NCI-H524 (cell line): ENCODE results near the gene ASTN2.

ENCODE experiments used
- DNase-seq, 2 experiments: peaks; one replicate each; lab custom pipeline; 2025; lab: John Stamatoyannopoulos, UW

The ASTN2 gene, protein sequence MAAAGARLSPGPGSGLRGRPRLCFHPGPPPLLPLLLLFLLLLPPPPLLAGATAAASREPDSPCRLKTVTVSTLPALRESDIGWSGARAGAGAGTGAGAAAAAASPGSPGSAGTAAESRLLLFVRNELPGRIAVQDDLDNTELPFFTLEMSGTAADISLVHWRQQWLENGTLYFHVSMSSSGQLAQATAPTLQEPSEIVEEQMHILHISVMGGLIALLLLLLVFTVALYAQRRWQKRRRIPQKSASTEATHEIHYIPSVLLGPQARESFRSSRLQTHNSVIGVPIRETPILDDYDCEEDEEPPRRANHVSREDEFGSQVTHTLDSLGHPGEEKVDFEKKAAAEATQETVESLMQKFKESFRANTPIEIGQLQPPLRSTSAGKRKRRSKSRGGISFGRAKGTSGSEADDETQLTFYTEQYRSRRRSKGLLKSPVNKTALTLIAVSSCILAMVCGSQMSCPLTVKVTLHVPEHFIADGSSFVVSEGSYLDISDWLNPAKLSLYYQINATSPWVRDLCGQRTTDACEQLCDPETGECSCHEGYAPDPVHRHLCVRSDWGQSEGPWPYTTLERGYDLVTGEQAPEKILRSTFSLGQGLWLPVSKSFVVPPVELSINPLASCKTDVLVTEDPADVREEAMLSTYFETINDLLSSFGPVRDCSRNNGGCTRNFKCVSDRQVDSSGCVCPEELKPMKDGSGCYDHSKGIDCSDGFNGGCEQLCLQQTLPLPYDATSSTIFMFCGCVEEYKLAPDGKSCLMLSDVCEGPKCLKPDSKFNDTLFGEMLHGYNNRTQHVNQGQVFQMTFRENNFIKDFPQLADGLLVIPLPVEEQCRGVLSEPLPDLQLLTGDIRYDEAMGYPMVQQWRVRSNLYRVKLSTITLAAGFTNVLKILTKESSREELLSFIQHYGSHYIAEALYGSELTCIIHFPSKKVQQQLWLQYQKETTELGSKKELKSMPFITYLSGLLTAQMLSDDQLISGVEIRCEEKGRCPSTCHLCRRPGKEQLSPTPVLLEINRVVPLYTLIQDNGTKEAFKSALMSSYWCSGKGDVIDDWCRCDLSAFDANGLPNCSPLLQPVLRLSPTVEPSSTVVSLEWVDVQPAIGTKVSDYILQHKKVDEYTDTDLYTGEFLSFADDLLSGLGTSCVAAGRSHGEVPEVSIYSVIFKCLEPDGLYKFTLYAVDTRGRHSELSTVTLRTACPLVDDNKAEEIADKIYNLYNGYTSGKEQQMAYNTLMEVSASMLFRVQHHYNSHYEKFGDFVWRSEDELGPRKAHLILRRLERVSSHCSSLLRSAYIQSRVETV (N-terminal part only)

DNA sequence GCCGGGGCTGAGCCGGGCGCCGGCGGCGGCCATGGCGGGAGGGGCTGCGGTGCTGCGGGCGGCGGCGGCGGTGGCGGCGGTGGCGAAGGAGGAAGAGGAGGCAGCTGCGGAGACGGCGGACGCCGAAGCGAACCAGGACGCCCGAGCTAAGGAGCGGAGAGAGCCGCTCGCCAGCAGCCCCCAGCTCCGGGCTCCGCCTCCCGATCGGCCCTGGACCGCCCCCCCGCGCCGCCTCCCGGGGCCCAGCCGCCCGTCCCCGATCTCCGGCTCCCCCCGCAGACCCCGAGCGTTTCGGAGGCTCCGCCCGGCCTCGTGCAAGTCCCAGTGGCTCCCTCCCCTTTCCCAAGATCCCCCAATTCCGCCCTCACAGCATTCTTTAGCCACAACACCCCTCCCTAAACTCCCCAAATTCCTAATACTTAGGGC lies at the start of gene ASTN2:
Gene ASTN2, minus strand, starts transcription at position 152 of the 426 bp plus-strand sequence. Its CDS starts 119 bp downstream, at position 33.
- peak in 1 of 2 experiments; percentile 33 for DNase-seq

GRCh38 chr9:117462861-117463260 lies 48.0 kb upstream of the ASTN2 start:
- no peak for DNase-seq

DNA sequence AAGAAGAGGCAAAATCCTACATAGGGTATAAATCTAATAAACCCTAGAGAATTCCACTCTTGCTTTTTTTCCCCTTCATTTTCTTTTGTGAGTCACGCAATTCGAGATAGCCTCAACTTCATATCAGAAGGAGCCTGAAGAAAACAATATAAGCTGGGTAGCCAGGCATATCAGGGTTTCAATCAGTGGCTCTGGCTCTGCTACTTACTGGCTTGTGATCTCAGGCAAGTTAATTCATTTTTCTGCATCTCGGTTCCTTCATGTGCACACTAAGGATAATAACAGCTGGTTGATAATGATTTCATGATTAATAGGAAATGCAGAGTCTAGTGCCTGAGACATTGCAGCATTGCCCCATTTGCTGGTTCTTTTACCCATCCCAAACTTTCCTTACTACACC lies 46.5 kb upstream of the ASTN2 start:
- DNase-seq = no peak

- no peak for DNase-seq
Observed at GRCh38 chr9:117460743-117461142, 45.9 kb upstream of the ASTN2 start.

DNA sequence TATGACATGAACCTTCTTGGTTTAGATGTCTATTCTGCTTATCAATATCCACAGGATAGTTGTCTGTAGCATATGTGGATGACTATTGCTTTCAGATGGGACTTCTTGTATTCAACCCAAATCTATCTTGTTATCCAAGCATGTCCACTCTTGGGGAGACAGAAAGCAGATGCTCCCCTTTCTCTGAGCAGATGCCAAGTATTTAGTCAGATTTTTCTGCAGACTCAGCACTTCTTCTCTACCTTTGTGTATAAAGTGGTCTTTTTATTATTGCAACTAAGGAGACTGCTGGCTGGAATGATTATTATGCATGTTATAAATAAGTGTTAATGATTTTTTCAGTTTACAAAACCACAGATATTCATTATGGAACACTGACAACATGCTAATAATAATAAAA lies 45.1 kb upstream of the ASTN2 start:
- DNase-seq = peak in 1 of 2 experiments; percentile 15

GRCh38 chr9:117458066-117458465 lies 43.2 kb upstream of the ASTN2 start:
- peak; percentile 6 to 75 for DNase-seq

- DNase-seq = no peak
Observed at GRCh38 chr9:117454711-117455110, 39.9 kb upstream of the ASTN2 start.

DNA sequence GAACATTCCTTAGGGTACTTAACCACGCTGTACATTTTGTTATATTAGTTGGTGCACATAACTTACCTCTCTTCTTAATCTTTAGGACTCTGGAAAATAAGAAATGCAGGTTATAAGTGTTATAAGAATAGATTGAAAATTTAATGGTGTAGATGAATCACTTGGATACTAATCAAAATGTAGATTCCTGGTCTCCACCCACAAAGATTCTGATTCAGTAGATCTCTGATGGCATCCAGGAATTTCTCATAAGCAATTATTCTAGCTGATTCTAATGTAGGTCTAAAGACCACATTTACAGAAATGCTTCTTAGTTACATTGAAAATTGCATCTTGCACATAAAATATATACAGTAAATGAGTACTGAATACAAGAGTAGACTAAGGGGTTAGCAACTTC lies 38.9 kb upstream of the ASTN2 start:
- no peak for DNase-seq

GRCh38 chr9:117451311-117451710 lies 36.5 kb upstream of the ASTN2 start:
- DNase-seq = no peak

DNA sequence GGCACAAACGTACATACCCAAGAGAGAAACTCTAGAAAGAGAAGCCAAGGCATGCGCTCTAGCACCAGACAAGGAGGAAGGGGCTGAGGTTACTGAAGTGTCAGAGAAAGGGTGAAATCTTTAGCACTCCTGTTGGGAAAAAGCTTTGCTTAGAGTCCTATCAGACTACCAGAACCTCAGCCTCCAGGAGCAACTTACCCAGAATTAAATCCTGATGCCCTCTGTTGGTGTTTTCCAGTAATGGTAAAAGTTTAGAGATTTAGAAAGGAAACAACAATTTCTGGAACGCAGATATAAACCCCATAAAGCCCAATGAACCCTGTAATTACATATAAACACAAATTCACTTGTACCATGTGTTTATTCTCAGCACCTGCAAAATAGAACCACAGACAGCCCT lies 33.2 kb upstream of the ASTN2 start:
- DNase-seq = peak in 1 of 2 experiments; percentile 38

DNA sequence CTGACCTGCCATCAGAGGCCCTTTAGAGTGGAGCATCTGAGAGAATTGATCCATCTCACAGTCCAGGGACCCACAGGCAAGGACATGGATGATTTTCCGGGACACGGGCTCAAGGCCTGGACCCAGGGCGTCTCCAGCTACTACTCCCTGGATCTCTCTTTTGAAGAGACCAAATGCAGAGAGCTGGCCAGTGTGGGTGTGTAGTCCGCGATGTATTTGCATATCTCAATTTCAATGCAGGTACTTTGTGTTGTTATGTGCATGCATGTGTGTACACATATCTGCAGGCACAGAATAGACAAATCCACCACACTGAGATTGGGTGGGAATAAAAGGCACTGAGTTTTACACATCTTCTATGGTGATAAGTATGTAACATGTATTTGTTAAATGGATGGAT lies 30.8 kb upstream of the ASTN2 start:
- DNase-seq = no peak

- DNase-seq = no peak
Observed at GRCh38 chr9:117444501-117444900, 29.6 kb upstream of the ASTN2 start.

- no peak for DNase-seq
Observed at GRCh38 chr9:117437283-117437682, 22.4 kb upstream of the ASTN2 start.

DNA sequence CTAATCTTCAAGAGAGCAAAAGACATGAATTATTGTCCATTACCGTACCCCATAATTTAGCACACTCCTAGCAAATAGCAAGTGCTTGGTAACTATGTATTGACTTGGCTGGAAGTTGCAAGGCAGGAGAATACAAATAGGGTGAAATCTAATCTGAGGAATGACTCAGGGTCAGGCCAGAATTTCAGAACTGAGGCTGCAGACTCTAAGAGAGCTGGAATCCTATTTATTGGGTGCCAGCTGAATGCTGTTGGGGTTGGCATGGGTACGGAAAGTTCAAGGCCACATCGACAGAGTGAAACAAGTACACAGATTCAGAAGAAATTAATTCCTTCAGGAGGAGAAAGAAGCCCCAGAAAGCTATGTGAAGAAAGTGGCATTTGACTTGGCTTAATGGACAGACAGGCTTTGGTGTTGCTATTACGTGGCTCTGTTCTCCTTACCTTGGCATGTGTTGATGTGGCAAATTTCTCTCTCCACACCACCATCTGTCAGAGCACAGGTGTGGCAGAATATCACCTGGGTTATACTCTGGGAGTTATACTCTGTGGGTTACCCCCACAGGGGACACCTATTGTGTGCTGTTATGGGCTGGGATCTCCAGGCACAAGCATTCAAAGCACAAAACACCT lies 20.9 kb upstream of the ASTN2 start:
- DNase-seq = no peak

DNA sequence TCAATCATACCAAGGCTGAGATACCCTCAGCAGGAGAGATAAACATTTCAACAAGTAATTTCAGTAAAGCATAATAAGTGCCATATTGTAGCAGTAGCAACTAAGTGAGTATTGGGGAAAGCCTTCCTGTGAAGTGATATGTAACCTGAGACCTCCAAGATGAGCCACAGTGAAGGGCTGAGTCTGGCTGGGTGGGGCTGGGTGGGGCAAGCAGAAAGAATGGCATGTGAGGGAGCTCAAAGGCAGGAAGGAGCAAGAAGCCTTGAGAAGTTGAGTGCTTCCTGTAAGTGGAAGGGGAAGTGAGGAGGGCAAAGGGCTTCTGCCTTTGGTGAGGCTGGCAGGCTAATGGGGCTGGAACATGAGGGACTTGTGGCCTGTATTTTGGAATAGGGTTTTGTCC lies 19.7 kb upstream of the ASTN2 start:
- DNase-seq = peak; percentile 33 to 71

GRCh38 chr9:117430813-117431212 lies 16.0 kb upstream of the ASTN2 start:
- no peak for DNase-seq

DNA sequence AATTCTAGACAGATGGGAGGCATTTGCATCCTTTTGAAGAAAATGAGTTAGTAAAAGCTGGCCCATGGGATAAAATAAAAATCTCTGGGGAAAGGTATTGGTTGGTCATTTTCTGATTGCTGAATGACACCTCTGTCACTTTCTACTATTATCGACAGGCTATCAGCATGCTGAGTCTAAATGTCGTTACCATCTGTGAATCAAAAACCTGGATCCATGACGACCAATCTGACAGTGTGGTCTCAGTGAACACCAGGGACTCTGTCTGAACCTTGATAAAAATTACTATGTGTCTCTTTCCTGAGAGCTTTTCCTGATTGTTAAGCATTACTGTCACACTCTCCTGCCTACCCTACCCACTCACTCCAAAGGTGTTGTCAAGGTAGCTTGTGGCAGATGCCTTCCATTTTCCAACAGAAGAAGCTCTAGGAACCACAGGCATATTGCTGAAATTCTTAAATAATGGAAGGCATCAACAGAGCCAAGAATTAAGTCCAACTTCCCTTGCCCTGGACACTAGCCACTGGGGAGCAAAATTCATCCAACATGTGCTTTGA lies 12.6 kb upstream of the ASTN2 start:
- DNase-seq = no peak

DNA sequence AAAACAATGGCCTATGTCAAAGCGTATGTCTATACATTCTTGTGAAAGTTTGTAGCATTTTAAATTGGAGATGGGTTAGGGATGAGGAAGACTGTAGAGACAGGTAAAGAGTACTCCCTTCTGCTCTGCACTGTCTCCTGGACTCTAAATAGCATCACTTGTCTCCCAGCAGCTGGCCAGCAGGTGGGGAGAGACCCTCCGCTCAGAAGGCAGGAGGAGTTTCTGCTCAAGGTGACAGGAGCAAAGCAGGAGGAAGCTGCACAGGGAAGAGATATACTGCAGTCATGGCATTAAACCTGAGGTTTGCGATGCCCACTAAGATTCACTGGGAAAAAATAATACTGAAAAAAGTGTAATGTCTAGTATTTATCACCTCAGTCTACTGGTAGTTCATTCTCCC lies 10.7 kb upstream of the ASTN2 start:
- no peak for DNase-seq

DNA sequence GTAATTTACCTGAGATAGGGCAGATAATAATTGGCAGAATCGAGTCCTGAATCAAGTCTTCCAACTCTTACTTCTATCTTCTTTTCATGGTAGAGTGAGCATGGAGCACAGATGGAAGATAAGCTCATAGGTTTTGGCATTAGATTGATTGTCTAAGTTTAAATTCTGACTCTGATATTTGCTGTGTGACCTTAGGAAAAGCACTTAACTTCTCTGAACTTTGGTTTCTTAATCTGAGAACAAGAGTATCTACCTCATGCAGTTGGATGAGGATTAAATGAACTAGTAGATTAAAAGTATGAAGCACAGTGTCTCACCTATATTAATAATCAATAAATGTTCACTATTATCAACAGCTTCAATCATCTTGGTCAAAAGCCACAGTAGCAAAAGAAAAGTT lies 9.4 kb upstream of the ASTN2 start:
- no peak for DNase-seq

GRCh38 chr9:117418111-117418510 lies 3.3 kb upstream of the ASTN2 start:
- DNase-seq = no peak

- DNase-seq = no peak
Observed at GRCh38 chr9:117416856-117417255, 2.0 kb upstream of the ASTN2 start.
